ENCODE results near the gene ADGRL3. TPM values are rescaled to one million over a fixed set of nuclear protein-coding genes. Genes with fewer than 3 reads are reported as not detected.
"Not testable (repeated sequence)": the region's sequence is repeated elsewhere in the genome, so short reads cannot be mapped to it uniquely, and the experiment has no call there.

ADGRL3 gene
- total RNA-seq, 3 donors from 2014 or later = 4.3 to 10.8 (median 4.3) TPM

GRCh38 chr4:61763682-61764081, 563.6 kb downstream of the ADGRL3 start:
- ATAC-seq (no peak), DNase-seq (no peak)
- Histone ChIP-seq H3K4me3 (no peak overlapping the region), H3K4me1 (ENCODE audit: low read depth) (no peaks in the 10 kb centered on the region), H3K9me3 (peaks cover 3% of the 10 kb centered on the region), H3K36me3 (ENCODE audit: low read depth) (no peaks in the 10 kb centered on the region)
- TF ChIP-seq, protein P1, sequence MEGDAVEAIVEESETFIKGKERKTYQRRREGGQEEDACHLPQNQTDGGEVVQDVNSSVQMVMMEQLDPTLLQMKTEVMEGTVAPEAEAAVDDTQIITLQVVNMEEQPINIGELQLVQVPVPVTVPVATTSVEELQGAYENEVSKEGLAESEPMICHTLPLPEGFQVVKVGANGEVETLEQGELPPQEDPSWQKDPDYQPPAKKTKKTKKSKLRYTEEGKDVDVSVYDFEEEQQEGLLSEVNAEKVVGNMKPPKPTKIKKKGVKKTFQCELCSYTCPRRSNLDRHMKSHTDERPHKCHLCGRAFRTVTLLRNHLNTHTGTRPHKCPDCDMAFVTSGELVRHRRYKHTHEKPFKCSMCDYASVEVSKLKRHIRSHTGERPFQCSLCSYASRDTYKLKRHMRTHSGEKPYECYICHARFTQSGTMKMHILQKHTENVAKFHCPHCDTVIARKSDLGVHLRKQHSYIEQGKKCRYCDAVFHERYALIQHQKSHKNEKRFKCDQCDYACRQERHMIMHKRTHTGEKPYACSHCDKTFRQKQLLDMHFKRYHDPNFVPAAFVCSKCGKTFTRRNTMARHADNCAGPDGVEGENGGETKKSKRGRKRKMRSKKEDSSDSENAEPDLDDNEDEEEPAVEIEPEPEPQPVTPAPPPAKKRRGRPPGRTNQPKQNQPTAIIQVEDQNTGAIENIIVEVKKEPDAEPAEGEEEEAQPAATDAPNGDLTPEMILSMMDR (IDR thresholded peaks at IDR 0.05) = no peak
- intact Hi-C loops (cut with DNase I, micrococcal nuclease) = no loop called here

GRCh38 chr4:61764090-61764489, 564.0 kb downstream of the ADGRL3 start:
- DNase-seq; intact Hi-C loops (cut with DNase I, micrococcal nuclease); H3K4me1 ChIP-seq (ENCODE audit: low read depth); H3K36me3 ChIP-seq (ENCODE audit: low read depth); H3K9me3 ChIP-seq; ATAC-seq; H3K4me3 ChIP-seq: not testable (repeated sequence)

- intact Hi-C loops (cut with DNase I, micrococcal nuclease); H3K4me1 ChIP-seq (ENCODE audit: low read depth); H3K4me3 ChIP-seq; H3K9me3 ChIP-seq; DNase-seq; ATAC-seq; H3K36me3 ChIP-seq (ENCODE audit: low read depth): not testable (repeated sequence)
Observed at GRCh38 chr4:61769444-61770167, 569.5 kb downstream of the ADGRL3 start.

- no peak overlapping the region for H3K4me3 ChIP-seq
- H3K9me3 ChIP-seq = no peaks in the 10 kb centered on the region
- intact Hi-C loops (cut with DNase I, micrococcal nuclease) = no loop called here
- TF ChIP-seq, protein P1 (IDR thresholded peaks at IDR 0.05) = no peak
- ATAC-seq (no peak), DNase-seq (no peak)
- H3K4me1 ChIP-seq (ENCODE audit: low read depth) = no peaks in the 10 kb centered on the region
- H3K36me3 ChIP-seq (ENCODE audit: low read depth) = no peaks in the 10 kb centered on the region
Observed at GRCh38 chr4:61770456-61770855, 570.3 kb downstream of the ADGRL3 start.

- ATAC-seq (no peak), DNase-seq (no peak)
- intact Hi-C loops (cut with DNase I, micrococcal nuclease) = no loop called here
- H3K4me1 ChIP-seq (ENCODE audit: low read depth) = no peaks in the 10 kb centered on the region
- H3K4me3 ChIP-seq = no peak overlapping the region
- TF ChIP-seq, protein P1 (IDR thresholded peaks at IDR 0.05) = no peak
- no peaks in the 10 kb centered on the region for H3K36me3 ChIP-seq (ENCODE audit: low read depth)
- no peaks in the 10 kb centered on the region for H3K9me3 ChIP-seq
Observed at GRCh38 chr4:61771056-61771455, 570.9 kb downstream of the ADGRL3 start.

DNA sequence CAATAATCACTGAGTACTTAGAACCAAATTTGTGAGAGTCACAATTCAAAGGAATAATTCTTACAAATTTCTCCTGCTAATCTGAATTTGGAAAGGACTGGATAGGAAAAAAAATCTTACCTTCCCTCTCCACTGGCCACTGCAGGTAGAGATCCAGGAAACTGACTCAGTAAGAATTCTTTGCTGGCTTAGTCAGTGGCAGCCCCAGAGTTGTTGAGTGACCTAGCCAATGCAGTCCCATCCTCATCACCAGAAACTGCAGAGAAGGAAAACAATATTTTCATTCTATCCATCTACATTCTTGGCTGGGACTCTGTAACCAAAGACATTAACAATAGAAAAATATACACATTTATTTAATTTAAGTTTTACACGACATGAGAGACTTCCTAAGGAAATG, 572.0 kb downstream of the ADGRL3 start:
- intact Hi-C loops (cut with DNase I, micrococcal nuclease) = no loop called here
- H3K4me3 ChIP-seq = no peak overlapping the region
- TF ChIP-seq, protein P1 (IDR thresholded peaks at IDR 0.05) = no peak
- DNase-seq (no peak), ATAC-seq (no peak)
- no peaks in the 10 kb centered on the region for H3K36me3 ChIP-seq (ENCODE audit: low read depth)
- no peaks in the 10 kb centered on the region for H3K4me1 ChIP-seq (ENCODE audit: low read depth)
- H3K9me3 ChIP-seq = no peaks in the 10 kb centered on the region
